Thymus (tissue), 11 donors: ENCODE results near the gene STX18. TPM values are rescaled to one million over a fixed set of nuclear protein-coding genes. Genes with fewer than 3 reads are reported as not detected.

Source experiments
- DNase-seq, 9 donors: peaks; one replicate each; pipeline ENCODE4 v3.0.0-alpha.2; 2013; ENCODE audit warnings: low spot score in 9 of 9, low read depth in 6 of 9, missing footprints in 1 of 9
- H3K27ac ChIP-seq, 2 donors: one replicate each; pipeline ENCODE4 v1.5.1; 2013; ENCODE audit warnings: control low read depth in 1 of 2, low read depth in 1 of 2, low read length in 1 of 2, mild to moderate bottlenecking in 1 of 2, moderate library complexity in 1 of 2
- H3K27me3 ChIP-seq, 2 donors: one replicate each; pipeline ENCODE4 v1.5.1; 2013; ENCODE audit warnings: low read length in 1 of 2; ENCODE audit not compliant: control insufficient read depth in 2 of 2, insufficient read depth in 1 of 2
- H3K36me3 ChIP-seq, 2 donors: one replicate each; pipeline ENCODE4 v1.5.1; 2013; ENCODE audit warnings: low read length in 1 of 2, mild to moderate bottlenecking in 1 of 2, moderate library complexity in 1 of 2; ENCODE audit not compliant: control insufficient read depth in 2 of 2, insufficient read depth in 2 of 2
- H3K4me1 ChIP-seq, 2 donors: one replicate each; pipeline ENCODE4 v1.5.1; 2013; ENCODE audit warnings: low read length in 2 of 2; ENCODE audit not compliant: control insufficient read depth in 2 of 2, insufficient read depth in 2 of 2
- H3K4me3 ChIP-seq, 2 donors: one replicate each; pipeline ENCODE4 v1.5.1; 2013; ENCODE audit warnings: low read length in 2 of 2, control low read depth in 1 of 2, mild to moderate bottlenecking in 1 of 2
- H3K9me3 ChIP-seq, 2 donors: one replicate each; pipeline ENCODE4 v1.5.1; 2013; ENCODE audit warnings: low read length in 1 of 2, mild to moderate bottlenecking in 1 of 2; ENCODE audit not compliant: control insufficient read depth in 2 of 2, insufficient read depth in 1 of 2
- WGBS: extraction: QIAGEN DNeasy Blood & Tissue Kit; methylation state at CpG from one replicate; pipeline ENCODE4 v1.1.7; 2013; 5-methylcytosine and 5-hydroxymethylcytosine counted together
- polyA plus RNA-seq: library from polyadenylated mRNA; stranded (reverse); fragments of 200-250 nt; gene quantifications from one replicate; pipeline ENCODE4 v1.2.3, GENCODE V29; 2013
- total RNA-seq: library from RNA; stranded (reverse); fragments of 120-200 nt; gene quantifications from one replicate; pipeline ENCODE4 v1.2.4, GENCODE V29; 2013
- donor health status: healthy.

STX18 gene
- total and polyA plus RNA-seq, 2 donors = 27.8 to 33.1 TPM

DNA sequence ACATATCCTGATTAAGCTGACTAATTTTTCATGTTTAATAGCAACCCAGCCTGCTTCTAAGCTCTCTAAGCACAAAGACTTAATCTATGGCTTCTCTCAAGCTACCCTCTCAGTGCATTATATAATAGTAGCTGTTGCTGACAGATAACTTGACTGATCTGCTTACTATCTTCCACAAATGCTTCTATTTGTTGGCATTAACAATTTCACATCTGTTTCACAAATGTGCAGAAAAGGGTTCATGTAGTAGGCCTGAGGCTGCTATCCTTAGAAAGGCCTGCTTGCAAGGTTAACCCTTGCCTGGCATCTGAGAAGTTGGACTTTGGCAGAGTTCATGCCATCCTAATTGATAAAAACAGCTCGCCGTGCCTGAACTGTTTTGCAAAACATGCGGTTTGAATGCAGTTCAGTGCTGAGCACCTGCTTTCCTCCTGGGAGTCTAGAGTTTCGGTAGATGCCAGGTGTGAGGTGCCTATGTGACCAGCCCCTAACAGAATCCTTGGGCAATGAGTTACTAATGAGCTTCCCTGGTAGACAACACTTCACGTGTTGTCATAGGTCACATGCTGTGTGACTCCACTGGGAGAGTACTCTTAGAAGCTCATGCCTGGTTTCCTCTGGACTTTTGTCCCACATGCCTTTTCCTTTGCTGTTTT lies 86.5 kb downstream of the STX18 start:
- H3K4me1 ChIP-seq = no peaks in the 10 kb centered on the region
- H3K27me3 ChIP-seq = no peaks in the 10 kb centered on the region
- H3K36me3 ChIP-seq = peaks cover 28 to 40% of the 10 kb centered on the region in 2 donors
- no peak for DNase-seq
- H3K4me3 ChIP-seq = no peak overlapping the region
- no peaks in the 10 kb centered on the region for H3K9me3 ChIP-seq
- no peak overlapping the region for H3K27ac ChIP-seq
- 96% methylated on average over 5 of the region's 5 CpGs for WGBS

DNA sequence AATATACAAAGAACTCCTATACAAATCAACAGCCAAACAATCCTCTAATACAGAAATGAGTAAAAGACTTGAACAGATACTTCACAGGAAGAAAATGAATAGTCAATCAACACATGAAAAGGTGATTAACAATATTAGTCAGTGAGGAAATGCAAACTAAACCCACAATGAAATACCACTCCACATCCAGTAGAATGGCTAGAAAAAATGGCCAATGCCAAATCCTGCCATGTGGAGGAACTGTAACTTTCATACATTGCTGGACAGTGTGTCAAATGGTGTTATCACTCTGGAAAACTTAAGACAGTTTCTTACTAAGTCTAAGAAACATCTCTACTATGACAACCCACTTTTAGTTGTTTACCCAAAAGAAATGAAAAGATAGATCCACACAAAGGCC lies 95.4 kb downstream of the STX18 start:
- Histone ChIP-seq H3K27me3 (no peaks in the 10 kb centered on the region), H3K4me3 (no peak overlapping the region), H3K9me3 (no peaks in the 10 kb centered on the region), H3K27ac (no peak overlapping the region), H3K4me1 (no peaks in the 10 kb centered on the region), H3K36me3 (peaks cover 0 to 5% of the 10 kb centered on the region in 2 donors)
- DNase-seq = no peak

DNA sequence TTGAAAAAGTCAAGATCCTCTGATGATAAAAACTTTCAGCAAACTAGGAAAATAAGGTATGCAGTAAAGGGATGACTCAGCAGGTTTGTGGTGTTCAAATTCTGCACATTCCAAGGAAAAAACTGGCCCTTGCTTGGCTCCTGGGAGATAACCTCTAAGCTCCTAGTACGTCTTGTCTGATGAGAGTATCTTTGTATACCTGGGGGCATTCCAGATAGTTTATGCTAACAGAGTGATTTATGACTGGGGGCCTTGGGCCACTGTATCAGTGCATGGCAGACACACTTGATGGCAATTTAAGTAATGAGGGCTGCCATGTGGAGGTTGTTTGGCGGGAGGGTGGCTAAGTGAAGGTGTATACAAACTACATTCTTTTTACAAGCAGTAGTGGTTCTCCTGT lies 98.0 kb downstream of the STX18 start:
- no peak overlapping the region for H3K4me3 ChIP-seq
- no peaks in the 10 kb centered on the region for H3K4me1 ChIP-seq
- no peak overlapping the region for H3K27ac ChIP-seq
- H3K27me3 ChIP-seq = no peaks in the 10 kb centered on the region
- peaks cover 0 to 3% of the 10 kb centered on the region in 2 donors for H3K36me3 ChIP-seq
- H3K9me3 ChIP-seq = no peaks in the 10 kb centered on the region
- over 99% methylated on average over 2 of the region's 2 CpGs for WGBS
- no peak for DNase-seq

DNA sequence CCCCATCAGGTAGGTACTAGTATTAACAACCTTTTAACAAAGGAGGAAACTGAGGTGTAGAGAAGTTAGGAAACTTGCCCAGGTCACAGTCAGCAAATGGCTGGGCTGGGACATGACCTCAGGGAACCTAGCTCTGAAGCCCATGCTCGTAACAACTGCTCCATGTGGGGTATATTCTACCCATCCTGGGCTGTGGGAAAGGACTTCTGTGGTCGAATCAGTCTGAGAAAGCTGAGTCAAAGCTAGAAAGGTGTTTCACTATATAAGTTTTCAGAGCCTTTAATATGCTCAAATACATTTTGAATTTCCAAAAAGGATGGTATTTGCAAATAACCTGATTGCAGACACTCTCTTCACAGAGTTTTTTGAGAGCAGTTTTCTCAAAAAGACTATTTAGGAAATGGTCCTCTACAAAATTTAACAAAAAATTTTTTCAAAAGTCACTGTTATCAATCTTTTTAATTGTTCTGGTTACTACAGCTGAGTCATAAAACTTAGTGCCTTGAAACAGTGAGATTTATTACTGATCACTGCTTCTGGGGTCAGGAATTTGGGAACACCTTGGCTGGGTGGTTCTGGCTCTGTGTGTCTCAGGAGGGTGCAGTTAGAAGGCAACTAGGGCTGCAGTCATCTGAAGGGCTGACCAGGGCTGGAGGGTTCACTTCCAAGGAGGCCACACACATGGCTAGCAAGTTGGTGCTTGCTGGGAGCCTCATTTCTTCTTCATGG lies 101.4 kb downstream of the STX18 start:
- no peak overlapping the region for H3K4me3 ChIP-seq
- H3K27ac ChIP-seq = no peak overlapping the region
- WGBS = 93% methylated on average over 2 of the region's 2 CpGs
- H3K9me3 ChIP-seq = no peaks in the 10 kb centered on the region
- H3K36me3 ChIP-seq = peaks cover 10 to 18% of the 10 kb centered on the region in 2 donors
- no peaks in the 10 kb centered on the region for H3K4me1 ChIP-seq
- no peaks in the 10 kb centered on the region for H3K27me3 ChIP-seq
- no peak for DNase-seq

DNA sequence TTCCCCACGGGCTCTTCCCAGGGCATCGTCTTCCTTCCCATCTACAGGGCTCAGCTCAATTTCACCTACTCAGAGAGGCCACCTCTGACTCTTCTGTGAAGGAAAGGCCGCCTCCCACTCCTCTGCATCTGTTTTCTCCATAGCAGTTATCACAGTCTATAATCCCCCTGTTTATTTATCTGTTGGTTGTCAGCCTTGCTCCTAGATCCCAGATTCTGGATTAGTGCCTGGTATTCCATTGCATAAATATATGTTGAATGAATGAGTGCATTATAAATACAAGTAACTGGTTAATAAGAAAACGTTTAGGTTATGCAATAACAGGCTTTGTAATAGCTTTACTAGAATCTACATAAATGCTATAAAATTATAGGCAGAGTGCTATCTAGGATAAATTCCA lies 102.1 kb downstream of the STX18 start:
- DNase-seq = no peak
- Histone ChIP-seq H3K4me3 (no peak overlapping the region), H3K36me3 (peaks cover 16 to 19% of the 10 kb centered on the region in 2 donors), H3K9me3 (no peaks in the 10 kb centered on the region), H3K27me3 (no peaks in the 10 kb centered on the region), H3K27ac (no peak overlapping the region), H3K4me1 (no peaks in the 10 kb centered on the region)
- 94% methylated on average over 4 of the region's 4 CpGs for WGBS

DNA sequence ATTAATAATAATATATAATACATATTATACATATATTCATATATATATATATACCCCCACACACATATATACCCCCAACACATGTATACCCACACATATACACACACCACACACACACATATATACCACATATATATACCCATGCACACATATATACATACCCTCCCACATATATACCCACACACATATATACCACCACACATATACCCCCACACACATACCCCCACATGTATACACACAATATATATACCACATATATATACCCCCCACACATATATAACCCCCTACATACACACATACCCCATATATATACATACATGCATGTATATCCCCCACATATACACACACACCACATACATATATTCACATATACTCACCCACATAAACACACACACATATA lies 103.0 kb downstream of the STX18 start:
- no peaks in the 10 kb centered on the region for H3K27me3 ChIP-seq
- no peak overlapping the region for H3K4me3 ChIP-seq
- H3K4me1 ChIP-seq = no peaks in the 10 kb centered on the region
- H3K27ac ChIP-seq = no peak overlapping the region
- peaks cover 19% of the 10 kb centered on the region in 2 donors for H3K36me3 ChIP-seq
- no peaks in the 10 kb centered on the region for H3K9me3 ChIP-seq
- DNase-seq = no peak

DNA sequence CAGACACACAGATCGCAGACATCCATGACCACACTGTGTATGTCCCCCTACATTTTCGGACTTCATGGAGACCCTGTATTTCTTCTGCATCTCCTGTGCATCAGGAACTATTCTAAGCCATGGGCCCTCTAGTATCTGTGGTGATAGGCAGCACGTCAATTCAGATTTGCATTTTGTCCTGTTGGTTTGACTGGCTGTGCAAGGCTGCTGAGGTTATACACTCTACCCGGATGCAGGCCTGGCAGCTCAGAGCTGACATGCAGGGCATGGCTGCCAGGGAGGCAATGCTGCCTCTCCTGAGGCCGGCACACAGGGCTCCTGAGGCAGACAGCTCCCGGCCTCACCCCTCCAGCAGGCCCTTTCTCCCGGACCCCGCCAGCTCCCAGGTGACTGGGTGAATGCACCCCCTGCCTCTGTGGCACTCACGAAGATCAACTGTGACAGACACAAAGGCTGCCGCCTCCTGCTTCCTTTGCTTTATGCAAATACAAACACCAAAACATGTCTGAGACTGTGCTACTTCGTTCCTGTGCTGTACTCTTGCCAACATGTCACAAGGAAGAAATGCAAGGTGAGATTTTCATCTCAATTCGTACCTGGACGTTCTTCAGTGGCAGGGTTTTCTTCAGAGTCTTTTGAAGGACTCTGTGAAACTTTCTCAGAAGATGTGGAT lies 103.9 kb downstream of the STX18 start:
- Histone ChIP-seq H3K36me3 (peaks cover 19 to 24% of the 10 kb centered on the region in 2 donors), H3K27me3 (no peaks in the 10 kb centered on the region), H3K9me3 (no peaks in the 10 kb centered on the region), H3K27ac (no peak overlapping the region), H3K4me3 (no peak overlapping the region), H3K4me1 (no peaks in the 10 kb centered on the region)
- WGBS = 96% methylated on average over 13 of the region's 13 CpGs
- no peak for DNase-seq

DNA sequence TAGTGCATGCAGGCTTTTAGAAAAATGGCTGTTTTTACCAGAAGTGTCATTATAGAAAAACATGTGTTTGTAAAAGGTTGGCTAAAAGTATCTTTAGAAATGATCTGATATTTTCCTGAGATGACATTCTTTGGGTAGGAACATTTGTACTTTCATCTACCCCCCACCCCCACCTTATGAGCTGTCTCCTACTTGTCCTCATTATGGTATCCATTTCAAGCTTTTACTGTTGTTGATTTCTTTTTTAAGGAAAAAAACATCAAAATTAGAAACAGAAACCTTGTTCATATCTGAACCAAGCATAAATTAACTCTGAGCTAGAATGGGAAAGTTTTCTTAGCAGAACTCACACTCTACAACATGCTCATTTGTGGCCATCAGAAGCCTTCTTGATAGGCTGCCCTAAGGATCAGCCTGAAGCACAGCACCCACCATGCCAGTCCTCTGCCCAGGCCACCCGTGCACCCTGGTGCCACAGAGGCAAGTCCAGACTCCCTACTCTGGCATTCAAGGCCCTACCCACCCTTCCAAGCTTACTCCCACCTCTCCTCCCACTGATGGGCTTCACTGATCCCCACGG lies 105.5 kb downstream of the STX18 start:
- H3K36me3 ChIP-seq = peaks cover 26 to 28% of the 10 kb centered on the region in 2 donors
- H3K9me3 ChIP-seq = no peaks in the 10 kb centered on the region

DNA sequence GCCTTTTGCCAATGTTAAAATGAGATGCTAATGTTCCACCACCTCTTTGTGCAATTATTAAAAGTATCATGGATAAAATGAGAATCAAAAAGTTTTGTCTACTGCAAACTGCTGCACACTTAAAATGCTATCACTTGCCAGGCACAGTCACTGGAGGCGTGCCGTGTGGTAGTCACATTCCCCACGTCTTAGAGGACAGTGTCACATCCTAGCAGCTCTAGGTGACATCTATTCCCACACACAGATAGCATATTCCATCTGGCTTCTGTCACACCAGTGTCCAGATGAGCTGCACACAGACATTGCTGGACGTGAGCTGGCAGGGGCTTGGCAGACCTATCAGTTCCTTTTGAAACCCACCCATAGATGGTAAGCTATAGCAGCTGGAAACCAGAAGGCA lies 107.9 kb downstream of the STX18 start:
- Histone ChIP-seq H3K4me1 (no peaks in the 10 kb centered on the region), H3K4me3 (no peak overlapping the region), H3K27ac (no peak overlapping the region), H3K9me3 (no peaks in the 10 kb centered on the region), H3K27me3 (no peaks in the 10 kb centered on the region), H3K36me3 (peaks cover 26% of the 10 kb centered on the region in 2 donors)
- 86% methylated on average over 4 of the region's 4 CpGs for WGBS
- no peak for DNase-seq

More for the DNA sequence above, 105.5 kb downstream of the STX18 start:
- H3K4me3 ChIP-seq = no peak overlapping the region
- no peak for DNase-seq
- H3K4me1 ChIP-seq = no peaks in the 10 kb centered on the region
- WGBS = 99% methylated on average over 2 of the region's 2 CpGs
- H3K27me3 ChIP-seq = no peaks in the 10 kb centered on the region
- no peak overlapping the region for H3K27ac ChIP-seq
